ENCODE measurements around the gene LIG3.

DNA sequence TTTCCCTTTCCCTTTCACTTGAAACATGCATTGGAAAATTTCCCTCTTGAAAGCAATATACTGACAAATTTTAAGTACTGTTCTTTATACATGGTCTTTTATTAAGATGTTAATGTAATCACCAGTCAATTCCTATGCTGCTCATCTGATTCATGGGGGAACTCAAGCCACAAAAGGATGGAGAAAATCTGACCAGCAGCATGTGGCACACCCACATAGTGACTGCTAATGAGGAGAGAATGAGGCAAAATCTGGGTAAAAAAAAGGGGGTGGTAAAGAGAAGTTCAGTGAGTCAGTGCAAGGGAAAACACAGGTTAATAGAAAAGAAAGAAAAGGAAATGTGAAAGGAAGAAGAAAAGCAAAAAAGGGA is 71.9 kb downstream of the LIG3 start:
- TF ChIP-seq EZH2 (IDR thresholded peaks at IDR 0.05; ENCODE audit: low read depth, unreplicated experiment) = no peak
- no peak for TF ChIP-seq POLR2AphosphoS5 (IDR thresholded peaks at IDR 0.05; ENCODE audit: low read depth)
- TF ChIP-seq, protein P1, sequence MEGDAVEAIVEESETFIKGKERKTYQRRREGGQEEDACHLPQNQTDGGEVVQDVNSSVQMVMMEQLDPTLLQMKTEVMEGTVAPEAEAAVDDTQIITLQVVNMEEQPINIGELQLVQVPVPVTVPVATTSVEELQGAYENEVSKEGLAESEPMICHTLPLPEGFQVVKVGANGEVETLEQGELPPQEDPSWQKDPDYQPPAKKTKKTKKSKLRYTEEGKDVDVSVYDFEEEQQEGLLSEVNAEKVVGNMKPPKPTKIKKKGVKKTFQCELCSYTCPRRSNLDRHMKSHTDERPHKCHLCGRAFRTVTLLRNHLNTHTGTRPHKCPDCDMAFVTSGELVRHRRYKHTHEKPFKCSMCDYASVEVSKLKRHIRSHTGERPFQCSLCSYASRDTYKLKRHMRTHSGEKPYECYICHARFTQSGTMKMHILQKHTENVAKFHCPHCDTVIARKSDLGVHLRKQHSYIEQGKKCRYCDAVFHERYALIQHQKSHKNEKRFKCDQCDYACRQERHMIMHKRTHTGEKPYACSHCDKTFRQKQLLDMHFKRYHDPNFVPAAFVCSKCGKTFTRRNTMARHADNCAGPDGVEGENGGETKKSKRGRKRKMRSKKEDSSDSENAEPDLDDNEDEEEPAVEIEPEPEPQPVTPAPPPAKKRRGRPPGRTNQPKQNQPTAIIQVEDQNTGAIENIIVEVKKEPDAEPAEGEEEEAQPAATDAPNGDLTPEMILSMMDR (conservative IDR thresholded peaks at IDR 0.05; ENCODE audit: low read depth in 2 of 2) = no peak
- TF ChIP-seq ZNF114 (CRISPR knock-in tag; IDR thresholded peaks at IDR 0.05) = no peak
- TF ChIP-seq, protein P2, sequence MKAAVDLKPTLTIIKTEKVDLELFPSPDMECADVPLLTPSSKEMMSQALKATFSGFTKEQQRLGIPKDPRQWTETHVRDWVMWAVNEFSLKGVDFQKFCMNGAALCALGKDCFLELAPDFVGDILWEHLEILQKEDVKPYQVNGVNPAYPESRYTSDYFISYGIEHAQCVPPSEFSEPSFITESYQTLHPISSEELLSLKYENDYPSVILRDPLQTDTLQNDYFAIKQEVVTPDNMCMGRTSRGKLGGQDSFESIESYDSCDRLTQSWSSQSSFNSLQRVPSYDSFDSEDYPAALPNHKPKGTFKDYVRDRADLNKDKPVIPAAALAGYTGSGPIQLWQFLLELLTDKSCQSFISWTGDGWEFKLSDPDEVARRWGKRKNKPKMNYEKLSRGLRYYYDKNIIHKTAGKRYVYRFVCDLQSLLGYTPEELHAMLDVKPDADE (IDR thresholded peaks at IDR 0.05) = no peak
- TF ChIP-seq EZH2phosphoT487 (IDR thresholded peaks at IDR 0.05; ENCODE audit: unreplicated experiment) = no peak
- TF ChIP-seq, protein P3, sequence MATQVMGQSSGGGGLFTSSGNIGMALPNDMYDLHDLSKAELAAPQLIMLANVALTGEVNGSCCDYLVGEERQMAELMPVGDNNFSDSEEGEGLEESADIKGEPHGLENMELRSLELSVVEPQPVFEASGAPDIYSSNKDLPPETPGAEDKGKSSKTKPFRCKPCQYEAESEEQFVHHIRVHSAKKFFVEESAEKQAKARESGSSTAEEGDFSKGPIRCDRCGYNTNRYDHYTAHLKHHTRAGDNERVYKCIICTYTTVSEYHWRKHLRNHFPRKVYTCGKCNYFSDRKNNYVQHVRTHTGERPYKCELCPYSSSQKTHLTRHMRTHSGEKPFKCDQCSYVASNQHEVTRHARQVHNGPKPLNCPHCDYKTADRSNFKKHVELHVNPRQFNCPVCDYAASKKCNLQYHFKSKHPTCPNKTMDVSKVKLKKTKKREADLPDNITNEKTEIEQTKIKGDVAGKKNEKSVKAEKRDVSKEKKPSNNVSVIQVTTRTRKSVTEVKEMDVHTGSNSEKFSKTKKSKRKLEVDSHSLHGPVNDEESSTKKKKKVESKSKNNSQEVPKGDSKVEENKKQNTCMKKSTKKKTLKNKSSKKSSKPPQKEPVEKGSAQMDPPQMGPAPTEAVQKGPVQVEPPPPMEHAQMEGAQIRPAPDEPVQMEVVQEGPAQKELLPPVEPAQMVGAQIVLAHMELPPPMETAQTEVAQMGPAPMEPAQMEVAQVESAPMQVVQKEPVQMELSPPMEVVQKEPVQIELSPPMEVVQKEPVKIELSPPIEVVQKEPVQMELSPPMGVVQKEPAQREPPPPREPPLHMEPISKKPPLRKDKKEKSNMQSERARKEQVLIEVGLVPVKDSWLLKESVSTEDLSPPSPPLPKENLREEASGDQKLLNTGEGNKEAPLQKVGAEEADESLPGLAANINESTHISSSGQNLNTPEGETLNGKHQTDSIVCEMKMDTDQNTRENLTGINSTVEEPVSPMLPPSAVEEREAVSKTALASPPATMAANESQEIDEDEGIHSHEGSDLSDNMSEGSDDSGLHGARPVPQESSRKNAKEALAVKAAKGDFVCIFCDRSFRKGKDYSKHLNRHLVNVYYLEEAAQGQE (IDR thresholded peaks at IDR 0.05; ENCODE audit: unreplicated experiment) = no peak
- TF ChIP-seq ZNF331 (CRISPR knock-in tag; IDR thresholded peaks at IDR 0.05; ENCODE audit: low read depth) = no peak
- no peak for TF ChIP-seq CREB1 (CRISPR knock-in tag; IDR thresholded peaks at IDR 0.05; ENCODE audit: low read depth)
- TF ChIP-seq JUNB (IDR thresholded peaks at IDR 0.05; ENCODE audit: unreplicated experiment) = no peak
- no peak for TF ChIP-seq NANOG (IDR thresholded peaks at IDR 0.05; ENCODE audit: borderline replicate concordance)
- TF ChIP-seq STAT1 (IDR thresholded peaks at IDR 0.05; ENCODE audit: unreplicated experiment) = no peak
- TF ChIP-seq, protein P4, sequence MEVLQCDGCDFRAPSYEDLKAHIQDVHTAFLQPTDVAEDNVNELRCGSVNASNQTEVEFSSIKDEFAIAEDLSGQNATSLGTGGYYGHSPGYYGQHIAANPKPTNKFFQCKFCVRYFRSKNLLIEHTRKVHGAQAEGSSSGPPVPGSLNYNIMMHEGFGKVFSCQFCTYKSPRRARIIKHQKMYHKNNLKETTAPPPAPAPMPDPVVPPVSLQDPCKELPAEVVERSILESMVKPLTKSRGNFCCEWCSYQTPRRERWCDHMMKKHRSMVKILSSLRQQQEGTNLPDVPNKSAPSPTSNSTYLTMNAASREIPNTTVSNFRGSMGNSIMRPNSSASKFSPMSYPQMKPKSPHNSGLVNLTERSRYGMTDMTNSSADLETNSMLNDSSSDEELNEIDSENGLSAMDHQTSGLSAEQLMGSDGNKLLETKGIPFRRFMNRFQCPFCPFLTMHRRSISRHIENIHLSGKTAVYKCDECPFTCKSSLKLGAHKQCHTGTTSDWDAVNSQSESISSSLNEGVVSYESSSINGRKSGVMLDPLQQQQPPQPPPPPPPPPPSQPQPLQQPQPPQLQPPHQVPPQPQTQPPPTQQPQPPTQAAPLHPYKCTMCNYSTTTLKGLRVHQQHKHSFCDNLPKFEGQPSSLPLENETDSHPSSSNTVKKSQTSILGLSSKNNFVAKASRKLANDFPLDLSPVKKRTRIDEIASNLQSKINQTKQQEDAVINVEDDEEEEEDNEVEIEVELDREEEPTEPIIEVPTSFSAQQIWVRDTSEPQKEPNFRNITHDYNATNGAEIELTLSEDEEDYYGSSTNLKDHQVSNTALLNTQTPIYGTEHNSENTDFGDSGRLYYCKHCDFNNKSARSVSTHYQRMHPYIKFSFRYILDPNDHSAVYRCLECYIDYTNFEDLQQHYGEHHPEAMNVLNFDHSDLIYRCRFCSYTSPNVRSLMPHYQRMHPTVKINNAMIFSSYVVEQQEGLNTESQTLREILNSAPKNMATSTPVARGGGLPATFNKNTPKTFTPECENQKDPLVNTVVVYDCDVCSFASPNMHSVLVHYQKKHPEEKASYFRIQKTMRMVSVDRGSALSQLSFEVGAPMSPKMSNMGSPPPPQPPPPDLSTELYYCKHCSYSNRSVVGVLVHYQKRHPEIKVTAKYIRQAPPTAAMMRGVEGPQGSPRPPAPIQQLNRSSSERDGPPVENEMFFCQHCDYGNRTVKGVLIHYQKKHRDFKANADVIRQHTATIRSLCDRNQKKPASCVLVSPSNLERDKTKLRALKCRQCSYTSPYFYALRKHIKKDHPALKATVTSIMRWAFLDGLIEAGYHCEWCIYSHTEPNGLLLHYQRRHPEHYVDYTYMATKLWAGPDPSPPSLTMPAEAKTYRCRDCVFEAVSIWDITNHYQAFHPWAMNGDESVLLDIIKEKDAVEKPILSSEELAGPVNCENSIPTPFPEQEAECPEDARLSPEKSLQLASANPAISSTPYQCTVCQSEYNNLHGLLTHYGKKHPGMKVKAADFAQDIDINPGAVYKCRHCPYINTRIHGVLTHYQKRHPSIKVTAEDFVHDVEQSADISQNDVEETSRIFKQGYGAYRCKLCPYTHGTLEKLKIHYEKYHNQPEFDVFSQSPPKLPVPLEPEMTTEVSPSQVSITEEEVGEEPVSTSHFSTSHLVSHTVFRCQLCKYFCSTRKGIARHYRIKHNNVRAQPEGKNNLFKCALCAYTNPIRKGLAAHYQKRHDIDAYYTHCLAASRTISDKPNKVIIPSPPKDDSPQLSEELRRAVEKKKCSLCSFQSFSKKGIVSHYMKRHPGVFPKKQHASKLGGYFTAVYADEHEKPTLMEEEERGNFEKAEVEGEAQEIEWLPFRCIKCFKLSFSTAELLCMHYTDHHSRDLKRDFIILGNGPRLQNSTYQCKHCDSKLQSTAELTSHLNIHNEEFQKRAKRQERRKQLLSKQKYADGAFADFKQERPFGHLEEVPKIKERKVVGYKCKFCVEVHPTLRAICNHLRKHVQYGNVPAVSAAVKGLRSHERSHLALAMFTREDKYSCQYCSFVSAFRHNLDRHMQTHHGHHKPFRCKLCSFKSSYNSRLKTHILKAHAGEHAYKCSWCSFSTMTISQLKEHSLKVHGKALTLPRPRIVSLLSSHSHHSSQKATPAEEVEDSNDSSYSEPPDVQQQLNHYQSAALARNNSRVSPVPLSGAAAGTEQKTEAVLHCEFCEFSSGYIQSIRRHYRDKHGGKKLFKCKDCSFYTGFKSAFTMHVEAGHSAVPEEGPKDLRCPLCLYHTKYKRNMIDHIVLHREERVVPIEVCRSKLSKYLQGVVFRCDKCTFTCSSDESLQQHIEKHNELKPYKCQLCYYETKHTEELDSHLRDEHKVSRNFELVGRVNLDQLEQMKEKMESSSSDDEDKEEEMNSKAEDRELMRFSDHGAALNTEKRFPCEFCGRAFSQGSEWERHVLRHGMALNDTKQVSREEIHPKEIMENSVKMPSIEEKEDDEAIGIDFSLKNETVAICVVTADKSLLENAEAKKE (CRISPR knock-in tag; IDR thresholded peaks at IDR 0.05) = no peak
